ENCODE measurements around the gene SHLD3.

DNA sequence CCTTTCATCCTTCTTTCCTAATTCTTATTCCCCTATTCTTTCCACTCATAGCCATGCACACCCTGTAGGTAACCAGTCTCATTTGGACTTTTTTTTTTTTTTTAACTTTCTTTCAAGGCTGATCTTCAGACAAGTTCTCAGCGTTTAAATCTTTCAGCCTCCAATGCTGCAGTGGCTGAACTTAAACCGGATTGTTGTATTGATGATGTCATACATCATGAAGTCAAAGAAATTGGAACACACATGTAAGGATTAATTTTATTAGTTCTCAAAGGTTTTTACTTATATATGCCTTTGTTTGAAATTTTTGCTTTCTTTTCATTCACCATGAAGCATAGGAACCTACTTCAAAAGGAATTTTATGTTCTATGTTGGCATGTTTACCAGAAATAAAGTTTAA is 22.1 kb downstream of the SHLD3 start:
- no peak for TF ChIP-seq CTCF (IDR thresholded peaks at IDR 0.05)
- TF ChIP-seq POLR2A (IDR thresholded peaks at IDR 0.05) = no peak
